HepG2 (cell line): ENCODE data around the gene TFF2. TPM values are rescaled to one million over a fixed set of nuclear protein-coding genes. Genes with fewer than 3 reads are reported as not detected.

Source experiments
- AGO1 ChIP-seq: fragments of 200-400 bp; formaldehyde crosslinking; IDR thresholded peaks from 2 replicates; pipeline ENCODE4 v1.6.1; 2017; ENCODE audit warnings: mild to moderate bottlenecking, low read depth, low read length, moderate library complexity; ENCODE audit not compliant: poor library complexity, severe bottlenecking
- CBX2 ChIP-seq, 2 experiments: fragments of 200-600 bp in 1 of 2; sonication (generic); formaldehyde crosslinking in 1 of 2; IDR thresholded peaks; 2 replicates each; pipeline versions ENCODE4 v1.7.0 to v1.8.1; 2018 to 2022; ENCODE audit warnings: low read depth in 2 of 2, low read length in 1 of 2, mild to moderate bottlenecking in 1 of 2, missing genetic modification reagents in 1 of 2
- CHD4 ChIP-seq: fragments of 200-600 bp; sonication (generic); IDR thresholded peaks from 2 replicates; pipeline ENCODE4 v1.7.0; 2017; ENCODE audit warnings: mild to moderate bottlenecking, low read length, borderline replicate concordance
- NCOA1 ChIP-seq: sonication (generic); formaldehyde crosslinking; IDR thresholded peaks from 2 replicates; pipeline ENCODE4 v1.9.0; 2021; ENCODE audit warnings: missing genetic modification reagents
- SOX6 ChIP-seq, 2 experiments: fragments of 450-650 bp in 1 of 2; sonication (generic) in 1 of 2; formaldehyde crosslinking in 1 of 2; IDR thresholded peaks; 2 replicates each; pipeline versions ENCODE4 v1.4.0 to v1.6.1; 2017 to 2020; ENCODE audit warnings: antibody characterized with exemption in 1 of 2, mild to moderate bottlenecking in 1 of 2, missing genetic modification reagents in 1 of 2
- ZNF20 ChIP-seq: sonication (generic); formaldehyde crosslinking; IDR thresholded peaks from 2 replicates; pipeline ENCODE4 v1.4.0; 2020; ENCODE audit warnings: mild to moderate bottlenecking, moderate library complexity, missing genetic modification reagents
- ZNF354B ChIP-seq: sonication (generic); formaldehyde crosslinking; IDR thresholded peaks from 2 replicates; pipeline ENCODE4 v1.8.0; 2022; ENCODE audit warnings: mild to moderate bottlenecking, missing genetic modification reagents
- ZNF737 ChIP-seq: sonication (generic); formaldehyde crosslinking; IDR thresholded peaks from 2 replicates; pipeline ENCODE4 v1.5.0; 2020; ENCODE audit warnings: missing genetic modification reagents, mild to moderate bottlenecking, borderline replicate concordance
- ZNF766 ChIP-seq: sonication (generic); formaldehyde crosslinking; IDR thresholded peaks from 2 replicates; pipeline ENCODE4 v1.5.0; 2020; ENCODE audit warnings: missing genetic modification reagents, borderline replicate concordance
- polyA plus RNA-seq, 8 experiments: library from polyadenylated mRNA; depleted of rRNA in 3 of 8; stranded (reverse) in 7 of 8; unstranded in 1 of 8; fragments of >200 nt; fragmentation: Illumina TruSeq in 4 of 8; extraction: Trizol in 4 of 8; gene quantifications; 2 replicates each; pipeline versions ENCODE4 v1.2.1 to v1.2.3, GENCODE V29; 2011 to 2016; ENCODE audit warnings: low read depth in 4 of 8, missing spikeins in 1 of 8, mixed read lengths in 1 of 8; ENCODE audit not compliant: insufficient read depth in 1 of 8
- total RNA-seq, 5 experiments: library from RNA; depleted of rRNA; stranded (reverse); fragments of >200 nt; fragmentation: Illumina TruSeq; extraction: Trizol; gene quantifications; 2 replicates each; pipeline ENCODE4 v1.2.3, GENCODE V29; 2016; ENCODE audit warnings: low read depth in 1 of 5
- TF ChIP-seq, protein P1 (sequence below): sonication (generic); formaldehyde crosslinking; IDR thresholded peaks from 2 replicates; pipeline ENCODE4 v1.4.0; 2020; ENCODE audit warnings: missing genetic modification reagents, borderline replicate concordance
- TF ChIP-seq, protein P2 (sequence below): sonication (generic); formaldehyde crosslinking; IDR thresholded peaks from 2 replicates; pipeline ENCODE4 v1.4.0; 2020; ENCODE audit warnings: missing genetic modification reagents, borderline replicate concordance
- TF ChIP-seq, protein P3 (sequence below): sonication (generic); formaldehyde crosslinking; IDR thresholded peaks from 2 replicates; pipeline ENCODE4 v1.5.0; 2020; ENCODE audit warnings: missing genetic modification reagents
- TF ChIP-seq, protein P4 (sequence below): sonication (generic); formaldehyde crosslinking; IDR thresholded peaks from 2 replicates; pipeline ENCODE4 v1.8.1; 2023; ENCODE audit warnings: mild to moderate bottlenecking, moderate library complexity, missing genetic modification reagents
- TF ChIP-seq, protein P5 (sequence below): sonication (generic); formaldehyde crosslinking; IDR thresholded peaks from 2 replicates; pipeline ENCODE4 v1.5.0; 2020; ENCODE audit warnings: mild to moderate bottlenecking, missing genetic modification reagents
- TF ChIP-seq, protein P6 (sequence below): sonication (generic); formaldehyde crosslinking; IDR thresholded peaks from 2 replicates; pipeline ENCODE4 v1.8.1; 2023; ENCODE audit warnings: mild to moderate bottlenecking, missing genetic modification reagents

Gene TFF2
- total and polyA plus RNA-seq, 2 of the 13 experiments (the other 11 are each of a cell fraction or from before 2014, with no cell fraction given): 1.5 TPM; not detected in 1

DNA sequence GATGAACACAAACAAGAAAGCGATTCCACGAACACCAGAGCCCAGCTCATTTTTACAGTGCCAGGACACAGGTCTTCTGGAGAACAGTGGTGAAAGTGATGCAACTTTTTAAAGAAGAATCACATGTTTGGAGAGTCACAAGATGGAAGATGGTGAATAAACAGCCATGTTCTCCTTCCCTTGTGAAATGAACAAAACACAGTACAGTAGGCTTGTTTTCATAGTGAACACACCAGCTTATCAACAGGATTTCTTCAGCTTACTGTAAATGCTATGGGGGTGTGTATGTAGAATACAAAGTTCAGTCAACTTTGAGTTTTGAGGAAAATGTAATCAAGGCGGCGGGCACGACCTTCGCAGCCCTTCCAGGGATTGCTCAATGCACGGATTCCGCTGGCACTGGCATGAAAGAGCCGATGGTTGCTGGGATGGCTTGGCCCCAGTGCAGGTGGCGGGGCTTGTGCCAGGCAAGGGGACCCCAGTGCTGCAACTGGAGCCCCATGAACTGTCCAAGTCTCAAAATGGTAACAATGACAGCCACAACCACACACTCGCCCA is 35.3 kb upstream of the TFF2 start (continued):
- TF ChIP-seq, protein P1, sequence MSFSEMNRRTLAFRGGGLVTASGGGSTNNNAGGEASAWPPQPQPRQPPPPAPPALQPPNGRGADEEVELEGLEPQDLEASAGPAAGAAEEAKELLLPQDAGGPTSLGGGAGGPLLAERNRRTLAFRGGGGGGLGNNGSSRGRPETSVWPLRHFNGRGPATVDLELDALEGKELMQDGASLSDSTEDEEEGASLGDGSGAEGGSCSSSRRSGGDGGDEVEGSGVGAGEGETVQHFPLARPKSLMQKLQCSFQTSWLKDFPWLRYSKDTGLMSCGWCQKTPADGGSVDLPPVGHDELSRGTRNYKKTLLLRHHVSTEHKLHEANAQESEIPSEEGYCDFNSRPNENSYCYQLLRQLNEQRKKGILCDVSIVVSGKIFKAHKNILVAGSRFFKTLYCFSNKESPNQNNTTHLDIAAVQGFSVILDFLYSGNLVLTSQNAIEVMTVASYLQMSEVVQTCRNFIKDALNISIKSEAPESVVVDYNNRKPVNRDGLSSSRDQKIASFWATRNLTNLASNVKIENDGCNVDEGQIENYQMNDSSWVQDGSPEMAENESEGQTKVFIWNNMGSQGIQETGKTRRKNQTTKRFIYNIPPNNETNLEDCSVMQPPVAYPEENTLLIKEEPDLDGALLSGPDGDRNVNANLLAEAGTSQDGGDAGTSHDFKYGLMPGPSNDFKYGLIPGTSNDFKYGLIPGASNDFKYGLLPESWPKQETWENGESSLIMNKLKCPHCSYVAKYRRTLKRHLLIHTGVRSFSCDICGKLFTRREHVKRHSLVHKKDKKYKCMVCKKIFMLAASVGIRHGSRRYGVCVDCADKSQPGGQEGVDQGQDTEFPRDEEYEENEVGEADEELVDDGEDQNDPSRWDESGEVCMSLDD (CRISPR knock-in tag): peak; percentile 80; the same call in 1 of the 2 replicates
- no peak for TF ChIP-seq SOX6 (IDR thresholded peaks at IDR 0.05)
- TF ChIP-seq SOX6 (CRISPR knock-in tag; IDR thresholded peaks at IDR 0.05): peak; percentile 91
- TF ChIP-seq, protein P2, sequence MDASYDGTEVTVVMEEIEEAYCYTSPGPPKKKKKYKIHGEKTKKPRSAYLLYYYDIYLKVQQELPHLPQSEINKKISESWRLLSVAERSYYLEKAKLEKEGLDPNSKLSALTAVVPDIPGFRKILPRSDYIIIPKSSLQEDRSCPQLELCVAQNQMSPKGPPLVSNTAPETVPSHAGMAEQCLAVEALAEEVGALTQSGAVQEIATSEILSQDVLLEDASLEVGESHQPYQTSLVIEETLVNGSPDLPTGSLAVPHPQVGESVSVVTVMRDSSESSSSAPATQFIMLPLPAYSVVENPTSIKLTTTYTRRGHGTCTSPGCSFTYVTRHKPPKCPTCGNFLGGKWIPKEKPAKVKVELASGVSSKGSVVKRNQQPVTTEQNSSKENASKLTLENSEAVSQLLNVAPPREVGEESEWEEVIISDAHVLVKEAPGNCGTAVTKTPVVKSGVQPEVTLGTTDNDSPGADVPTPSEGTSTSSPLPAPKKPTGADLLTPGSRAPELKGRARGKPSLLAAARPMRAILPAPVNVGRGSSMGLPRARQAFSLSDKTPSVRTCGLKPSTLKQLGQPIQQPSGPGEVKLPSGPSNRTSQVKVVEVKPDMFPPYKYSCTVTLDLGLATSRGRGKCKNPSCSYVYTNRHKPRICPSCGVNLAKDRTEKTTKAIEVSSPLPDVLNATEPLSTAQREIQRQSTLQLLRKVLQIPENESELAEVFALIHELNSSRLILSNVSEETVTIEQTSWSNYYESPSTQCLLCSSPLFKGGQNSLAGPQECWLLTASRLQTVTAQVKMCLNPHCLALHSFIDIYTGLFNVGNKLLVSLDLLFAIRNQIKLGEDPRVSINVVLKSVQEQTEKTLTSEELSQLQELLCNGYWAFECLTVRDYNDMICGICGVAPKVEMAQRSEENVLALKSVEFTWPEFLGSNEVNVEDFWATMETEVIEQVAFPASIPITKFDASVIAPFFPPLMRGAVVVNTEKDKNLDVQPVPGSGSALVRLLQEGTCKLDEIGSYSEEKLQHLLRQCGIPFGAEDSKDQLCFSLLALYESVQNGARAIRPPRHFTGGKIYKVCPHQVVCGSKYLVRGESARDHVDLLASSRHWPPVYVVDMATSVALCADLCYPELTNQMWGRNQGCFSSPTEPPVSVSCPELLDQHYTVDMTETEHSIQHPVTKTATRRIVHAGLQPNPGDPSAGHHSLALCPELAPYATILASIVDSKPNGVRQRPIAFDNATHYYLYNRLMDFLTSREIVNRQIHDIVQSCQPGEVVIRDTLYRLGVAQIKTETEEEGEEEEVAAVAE (CRISPR knock-in tag): peak; percentile 76; the same call in 1 of the 2 replicates
- no peak for TF ChIP-seq CHD4
- TF ChIP-seq, protein P3, sequence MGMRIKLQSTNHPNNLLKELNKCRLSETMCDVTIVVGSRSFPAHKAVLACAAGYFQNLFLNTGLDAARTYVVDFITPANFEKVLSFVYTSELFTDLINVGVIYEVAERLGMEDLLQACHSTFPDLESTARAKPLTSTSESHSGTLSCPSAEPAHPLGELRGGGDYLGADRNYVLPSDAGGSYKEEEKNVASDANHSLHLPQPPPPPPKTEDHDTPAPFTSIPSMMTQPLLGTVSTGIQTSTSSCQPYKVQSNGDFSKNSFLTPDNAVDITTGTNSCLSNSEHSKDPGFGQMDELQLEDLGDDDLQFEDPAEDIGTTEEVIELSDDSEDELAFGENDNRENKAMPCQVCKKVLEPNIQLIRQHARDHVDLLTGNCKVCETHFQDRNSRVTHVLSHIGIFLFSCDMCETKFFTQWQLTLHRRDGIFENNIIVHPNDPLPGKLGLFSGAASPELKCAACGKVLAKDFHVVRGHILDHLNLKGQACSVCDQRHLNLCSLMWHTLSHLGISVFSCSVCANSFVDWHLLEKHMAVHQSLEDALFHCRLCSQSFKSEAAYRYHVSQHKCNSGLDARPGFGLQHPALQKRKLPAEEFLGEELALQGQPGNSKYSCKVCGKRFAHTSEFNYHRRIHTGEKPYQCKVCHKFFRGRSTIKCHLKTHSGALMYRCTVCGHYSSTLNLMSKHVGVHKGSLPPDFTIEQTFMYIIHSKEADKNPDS (CRISPR knock-in tag): peak; percentile 42; the same call in 1 of the 2 replicates
- TF ChIP-seq, protein P4, sequence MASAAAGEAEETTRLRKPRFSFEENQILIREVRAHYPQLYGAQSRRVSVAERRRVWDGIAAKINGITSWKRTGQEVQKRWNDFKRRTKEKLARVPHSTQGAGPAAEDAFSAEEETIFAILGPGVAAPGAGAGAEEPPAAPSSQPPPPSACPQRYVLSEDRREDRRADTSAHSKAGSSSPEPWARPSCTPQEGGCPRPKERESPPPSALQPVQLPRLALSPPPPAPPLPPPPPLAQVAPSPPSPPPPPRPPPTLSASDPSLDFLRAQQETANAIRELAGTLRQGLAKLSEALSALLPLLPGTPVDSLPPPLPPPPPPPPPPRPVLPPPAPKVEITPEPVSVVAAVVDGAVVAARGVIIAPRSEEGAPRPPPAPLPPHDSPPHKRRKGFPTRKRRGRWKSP (CRISPR knock-in tag): peak; percentile 72; the same call in 1 of the 2 replicates
- no peak for TF ChIP-seq ZNF354B (CRISPR knock-in tag)
- TF ChIP-seq NCOA1: no peak
- TF ChIP-seq AGO1: no peak
- no peak for TF ChIP-seq ZNF20
- TF ChIP-seq ZNF766 (CRISPR knock-in tag): no peak
- TF ChIP-seq CBX2 (IDR thresholded peaks at IDR 0.05; ENCODE audit: low read depth, low read length): no peak
- no peak for TF ChIP-seq CBX2 (CRISPR knock-in tag; IDR thresholded peaks at IDR 0.05; ENCODE audit: low read depth)
- TF ChIP-seq ZNF737 (CRISPR knock-in tag): no peak
- TF ChIP-seq, protein P5, sequence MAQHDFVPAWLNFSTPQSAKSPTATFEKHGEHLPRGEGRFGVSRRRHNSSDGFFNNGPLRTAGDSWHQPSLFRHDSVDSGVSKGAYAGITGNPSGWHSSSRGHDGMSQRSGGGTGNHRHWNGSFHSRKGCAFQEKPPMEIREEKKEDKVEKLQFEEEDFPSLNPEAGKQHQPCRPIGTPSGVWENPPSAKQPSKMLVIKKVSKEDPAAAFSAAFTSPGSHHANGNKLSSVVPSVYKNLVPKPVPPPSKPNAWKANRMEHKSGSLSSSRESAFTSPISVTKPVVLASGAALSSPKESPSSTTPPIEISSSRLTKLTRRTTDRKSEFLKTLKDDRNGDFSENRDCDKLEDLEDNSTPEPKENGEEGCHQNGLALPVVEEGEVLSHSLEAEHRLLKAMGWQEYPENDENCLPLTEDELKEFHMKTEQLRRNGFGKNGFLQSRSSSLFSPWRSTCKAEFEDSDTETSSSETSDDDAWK (CRISPR knock-in tag): no peak
- TF ChIP-seq, protein P6, sequence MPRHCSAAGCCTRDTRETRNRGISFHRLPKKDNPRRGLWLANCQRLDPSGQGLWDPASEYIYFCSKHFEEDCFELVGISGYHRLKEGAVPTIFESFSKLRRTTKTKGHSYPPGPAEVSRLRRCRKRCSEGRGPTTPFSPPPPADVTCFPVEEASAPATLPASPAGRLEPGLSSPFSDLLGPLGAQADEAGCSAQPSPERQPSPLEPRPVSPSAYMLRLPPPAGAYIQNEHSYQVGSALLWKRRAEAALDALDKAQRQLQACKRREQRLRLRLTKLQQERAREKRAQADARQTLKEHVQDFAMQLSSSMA (CRISPR knock-in tag): no peak
